ENCODE data around the gene GRM2.

The GRM2 gene

DNA sequence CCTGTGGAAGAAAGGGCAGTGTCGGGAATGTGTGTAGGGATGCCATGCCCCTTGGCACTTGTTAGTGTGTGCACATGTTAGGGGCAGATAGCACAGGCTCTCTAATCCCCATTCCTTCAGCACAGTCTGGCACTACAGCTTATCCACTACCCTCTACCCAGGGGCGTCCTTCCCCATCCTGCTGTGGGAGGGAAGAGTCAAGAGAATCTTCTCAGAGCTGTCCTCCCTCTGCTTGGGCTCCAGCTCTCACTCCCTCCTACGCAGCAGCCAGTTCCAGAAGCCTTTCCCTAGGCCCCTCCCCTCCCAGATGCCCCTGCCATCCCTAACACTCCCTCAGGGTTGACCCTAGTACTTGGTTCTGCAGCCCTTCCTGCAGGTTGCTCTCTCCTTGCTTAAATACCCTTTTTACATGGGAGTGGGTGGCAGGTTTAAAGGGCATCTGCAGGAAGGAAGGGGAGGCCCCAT lies 815 bp upstream of the GRM2 start:
- no peak for DNase-seq

DNA sequence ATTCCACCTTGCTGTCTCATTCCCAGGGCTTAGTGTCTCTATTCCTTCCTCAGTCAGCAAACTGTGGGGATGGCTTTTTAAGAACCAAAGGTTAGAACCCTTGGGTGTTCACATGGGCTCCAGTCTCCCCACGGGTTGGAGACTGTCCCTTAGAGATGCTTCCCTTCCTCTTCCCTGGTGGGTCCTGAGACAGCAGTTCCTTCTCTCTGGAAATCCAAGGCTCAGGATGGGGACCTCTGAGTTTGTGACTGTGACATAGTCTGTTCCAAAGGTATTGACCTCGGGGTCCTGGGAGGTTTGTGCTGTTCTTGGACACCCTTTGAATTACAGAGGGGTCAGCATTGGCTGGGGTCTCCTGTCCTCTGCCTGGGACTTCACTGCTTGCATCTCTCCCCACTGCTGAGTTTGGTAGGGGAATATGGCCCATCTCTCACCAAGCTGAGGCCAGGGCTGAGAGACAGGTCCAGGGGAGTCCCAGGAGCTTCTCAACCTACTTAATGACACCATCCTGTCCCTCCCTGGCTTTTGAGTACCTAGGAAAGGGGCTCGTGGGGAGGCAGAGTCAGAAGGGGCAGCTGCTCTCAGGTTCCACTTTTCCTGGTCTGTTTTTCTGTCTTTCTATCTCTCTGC lies 1.5 kb downstream of the GRM2 start:
- no peak for DNase-seq

DNA sequence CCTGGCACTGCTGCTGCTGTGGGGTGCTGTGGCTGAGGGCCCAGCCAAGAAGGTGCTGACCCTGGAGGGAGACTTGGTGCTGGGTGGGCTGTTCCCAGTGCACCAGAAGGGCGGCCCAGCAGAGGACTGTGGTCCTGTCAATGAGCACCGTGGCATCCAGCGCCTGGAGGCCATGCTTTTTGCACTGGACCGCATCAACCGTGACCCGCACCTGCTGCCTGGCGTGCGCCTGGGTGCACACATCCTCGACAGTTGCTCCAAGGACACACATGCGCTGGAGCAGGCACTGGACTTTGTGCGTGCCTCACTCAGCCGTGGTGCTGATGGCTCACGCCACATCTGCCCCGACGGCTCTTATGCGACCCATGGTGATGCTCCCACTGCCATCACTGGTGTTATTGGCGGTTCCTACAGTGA lies 2.1 kb downstream of the GRM2 start:
- no peak for DNase-seq

DNA sequence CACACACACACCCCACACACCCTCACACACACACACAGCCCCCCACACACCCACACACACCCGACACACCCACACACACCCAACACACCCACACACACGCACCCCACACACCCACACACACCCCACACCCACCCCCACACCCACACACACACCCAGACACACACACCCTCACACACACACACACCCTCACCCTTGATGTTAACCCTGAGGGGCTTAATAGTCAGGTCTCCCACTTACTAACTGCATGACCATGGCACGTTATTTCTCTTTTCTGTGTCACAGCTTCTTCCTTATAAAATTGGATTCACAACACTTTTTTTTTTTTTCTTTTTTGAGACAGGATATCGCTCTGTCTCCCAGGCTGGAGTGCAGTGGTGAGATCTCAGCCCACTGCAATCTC lies 2.8 kb downstream of the GRM2 start:
- DNase-seq: no peak

DNA sequence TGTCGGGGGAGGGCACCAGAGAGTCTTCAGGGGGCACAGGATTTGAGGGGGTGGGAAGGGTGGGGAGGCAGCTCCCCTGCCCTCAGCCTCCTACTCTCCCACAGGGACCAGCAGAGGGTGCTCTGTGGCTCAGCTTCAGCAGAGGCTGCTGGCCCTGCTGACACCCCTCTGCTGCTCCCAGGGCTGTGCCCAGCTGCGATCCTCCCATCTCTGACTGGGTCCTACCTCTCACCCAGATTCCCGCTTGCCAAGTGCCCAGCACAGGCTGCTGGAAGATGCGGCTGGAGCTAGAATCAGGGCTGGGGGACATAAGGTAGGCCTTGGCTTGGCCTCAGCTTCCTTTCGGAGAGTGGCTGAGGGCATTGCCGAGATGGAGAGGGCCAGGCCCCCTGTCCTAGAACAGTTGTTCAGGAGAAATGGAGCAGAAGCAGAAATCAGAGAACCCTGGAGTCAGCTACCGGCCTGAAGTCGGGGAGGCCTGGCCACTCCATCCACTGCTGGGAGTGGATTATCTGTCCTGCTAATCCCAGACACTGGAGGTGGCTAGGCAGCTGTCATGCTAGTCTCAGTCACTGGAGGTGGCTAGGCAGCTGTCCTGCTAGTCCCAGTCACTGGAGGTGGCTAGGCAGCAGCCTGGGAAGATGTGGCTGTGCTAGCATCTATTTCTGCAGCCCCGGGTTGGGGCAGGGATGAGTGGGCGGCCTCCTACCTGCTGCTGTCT lies 3.9 kb downstream of the GRM2 start:
- DNase-seq: no peak

DNA sequence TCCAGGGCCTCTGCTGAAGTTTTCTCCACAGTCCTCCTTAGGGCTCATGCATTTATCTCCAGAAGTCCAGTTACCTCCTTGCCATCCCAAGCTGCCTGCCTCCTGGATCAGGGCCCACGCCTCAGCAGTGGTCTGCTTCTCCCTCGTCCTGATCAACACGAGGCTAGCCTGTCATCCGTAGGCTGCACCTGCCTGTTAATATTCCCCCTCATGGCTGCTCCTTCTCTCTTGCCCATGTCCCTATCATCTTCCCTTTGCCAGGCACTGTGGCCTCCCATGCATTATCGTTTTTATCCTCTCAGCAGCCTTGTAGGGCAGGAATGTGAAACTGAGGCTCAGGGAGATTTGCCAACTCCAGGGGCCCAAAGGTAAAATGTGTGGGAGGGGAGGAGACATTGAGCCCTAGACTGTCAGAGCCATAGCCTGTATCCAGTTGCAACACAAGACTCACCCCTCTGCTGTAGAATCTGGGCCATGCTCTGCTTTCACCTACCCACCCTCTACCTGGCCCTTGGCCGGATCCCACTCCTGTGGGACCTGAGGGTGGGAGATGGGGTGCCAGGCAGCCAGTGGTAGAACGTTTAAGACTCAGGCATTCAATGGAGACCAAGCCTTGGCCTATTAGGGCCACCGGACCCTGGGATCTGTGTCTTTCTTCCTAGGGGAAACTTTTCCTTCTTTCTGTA lies 4.6 kb downstream of the GRM2 start:
- DNase-seq: no peak

DNA sequence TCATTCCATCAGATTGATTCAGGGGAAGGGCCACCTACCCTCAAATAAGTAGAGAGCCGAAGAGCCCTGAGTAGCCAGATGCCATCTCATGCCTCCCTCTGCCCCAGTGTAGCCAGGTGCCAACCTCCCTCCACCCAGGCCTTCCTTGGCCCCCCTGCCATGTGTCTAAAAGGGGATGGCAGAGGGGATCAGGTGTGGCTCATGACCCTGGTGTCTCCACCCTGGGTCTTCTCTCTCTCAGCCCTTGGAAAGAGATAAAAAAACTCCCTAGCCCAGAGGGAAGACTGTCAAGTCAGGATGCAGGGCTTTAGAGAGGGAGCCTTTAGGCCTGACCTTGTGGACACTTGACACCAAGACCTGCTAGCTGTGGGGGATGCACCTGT lies 5.2 kb downstream of the GRM2 start:
- no peak for DNase-seq

DNA sequence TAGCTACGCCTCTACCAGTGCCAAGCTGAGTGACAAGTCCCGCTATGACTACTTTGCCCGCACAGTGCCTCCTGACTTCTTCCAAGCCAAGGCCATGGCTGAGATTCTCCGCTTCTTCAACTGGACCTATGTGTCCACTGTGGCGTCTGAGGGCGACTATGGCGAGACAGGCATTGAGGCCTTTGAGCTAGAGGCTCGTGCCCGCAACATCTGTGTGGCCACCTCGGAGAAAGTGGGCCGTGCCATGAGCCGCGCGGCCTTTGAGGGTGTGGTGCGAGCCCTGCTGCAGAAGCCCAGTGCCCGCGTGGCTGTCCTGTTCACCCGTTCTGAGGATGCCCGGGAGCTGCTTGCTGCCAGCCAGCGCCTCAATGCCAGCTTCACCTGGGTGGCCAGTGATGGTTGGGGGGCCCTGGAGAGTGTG lies 5.7 kb downstream of the GRM2 start:
- no peak for DNase-seq

DNA sequence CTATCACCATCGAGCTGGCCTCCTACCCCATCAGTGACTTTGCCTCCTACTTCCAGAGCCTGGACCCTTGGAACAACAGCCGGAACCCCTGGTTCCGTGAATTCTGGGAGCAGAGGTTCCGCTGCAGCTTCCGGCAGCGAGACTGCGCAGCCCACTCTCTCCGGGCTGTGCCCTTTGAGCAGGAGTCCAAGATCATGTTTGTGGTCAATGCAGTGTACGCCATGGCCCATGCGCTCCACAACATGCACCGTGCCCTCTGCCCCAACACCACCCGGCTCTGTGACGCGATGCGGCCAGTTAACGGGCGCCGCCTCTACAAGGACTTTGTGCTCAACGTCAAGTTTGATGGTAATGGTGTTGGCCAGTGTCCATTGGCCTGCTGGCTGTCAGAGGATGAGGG lies 6.1 kb downstream of the GRM2 start:
- DNase-seq: no peak

DNA sequence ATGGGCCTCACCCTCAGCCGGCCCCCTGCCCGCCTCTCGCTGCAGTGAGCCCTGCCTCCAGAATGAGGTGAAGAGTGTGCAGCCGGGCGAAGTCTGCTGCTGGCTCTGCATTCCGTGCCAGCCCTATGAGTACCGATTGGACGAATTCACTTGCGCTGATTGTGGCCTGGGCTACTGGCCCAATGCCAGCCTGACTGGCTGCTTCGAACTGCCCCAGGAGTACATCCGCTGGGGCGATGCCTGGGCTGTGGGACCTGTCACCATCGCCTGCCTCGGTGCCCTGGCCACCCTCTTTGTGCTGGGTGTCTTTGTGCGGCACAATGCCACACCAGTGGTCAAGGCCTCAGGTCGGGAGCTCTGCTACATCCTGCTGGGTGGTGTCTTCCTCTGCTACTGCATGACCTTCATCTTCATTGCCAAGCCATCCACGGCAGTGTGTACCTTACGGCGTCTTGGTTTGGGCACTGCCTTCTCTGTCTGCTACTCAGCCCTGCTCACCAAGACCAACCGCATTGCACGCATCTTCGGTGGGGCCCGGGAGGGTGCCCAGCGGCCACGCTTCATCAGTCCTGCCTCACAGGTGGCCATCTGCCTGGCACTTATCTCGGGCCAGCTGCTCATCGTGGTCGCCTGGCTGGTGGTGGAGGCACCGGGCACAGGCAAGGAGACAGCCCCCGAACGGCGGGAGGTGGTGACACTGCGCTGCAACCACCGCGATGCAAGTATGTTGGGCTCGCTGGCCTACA lies 8.5 kb downstream of the GRM2 start:
- DNase-seq: no peak

DNA sequence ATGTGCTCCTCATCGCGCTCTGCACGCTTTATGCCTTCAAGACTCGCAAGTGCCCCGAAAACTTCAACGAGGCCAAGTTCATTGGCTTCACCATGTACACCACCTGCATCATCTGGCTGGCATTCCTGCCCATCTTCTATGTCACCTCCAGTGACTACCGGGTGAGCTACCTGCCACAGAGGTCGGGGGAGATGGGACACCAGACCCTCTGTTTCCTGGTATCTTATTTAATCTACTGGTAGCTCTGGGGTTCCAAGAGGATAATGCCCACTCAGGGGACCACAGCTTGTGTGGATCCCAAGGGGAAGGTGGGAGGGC lies 9.1 kb downstream of the GRM2 start:
- DNase-seq: no peak

DNA sequence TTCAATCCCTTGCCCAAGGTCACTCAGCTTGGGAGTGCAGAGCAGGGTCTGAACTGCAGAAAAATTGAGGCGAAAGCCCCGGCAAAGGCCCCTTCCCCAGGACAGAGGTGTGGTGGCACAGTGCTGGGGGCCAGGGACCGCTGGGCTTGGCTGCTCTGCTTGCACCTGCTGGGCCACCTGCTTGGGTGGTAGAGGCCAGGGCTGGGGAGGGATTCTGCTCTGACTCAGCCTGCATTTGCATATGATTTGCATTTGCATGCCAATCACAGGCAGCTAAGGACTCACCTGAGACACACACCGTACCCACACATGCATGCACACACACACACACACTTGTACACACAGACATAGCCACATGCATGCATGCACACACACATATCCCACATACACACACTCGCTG lies 9.9 kb downstream of the GRM2 start:
- no peak for DNase-seq

DNA sequence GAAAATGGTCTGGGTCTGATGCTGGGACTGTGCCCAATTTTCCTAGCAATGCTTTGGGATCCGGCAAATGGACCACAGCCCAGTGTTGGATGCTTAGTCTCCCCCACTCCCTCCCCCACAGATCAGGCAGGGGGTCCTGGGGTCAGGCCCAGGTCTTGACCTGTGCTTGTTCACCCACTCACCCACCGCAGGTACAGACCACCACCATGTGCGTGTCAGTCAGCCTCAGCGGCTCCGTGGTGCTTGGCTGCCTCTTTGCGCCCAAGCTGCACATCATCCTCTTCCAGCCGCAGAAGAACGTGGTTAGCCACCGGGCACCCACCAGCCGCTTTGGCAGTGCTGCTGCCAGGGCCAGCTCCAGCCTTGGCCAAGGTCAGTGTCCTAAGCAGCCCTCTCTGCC lies 10.6 kb downstream of the GRM2 start:
- DNase-seq: no peak

DNA sequence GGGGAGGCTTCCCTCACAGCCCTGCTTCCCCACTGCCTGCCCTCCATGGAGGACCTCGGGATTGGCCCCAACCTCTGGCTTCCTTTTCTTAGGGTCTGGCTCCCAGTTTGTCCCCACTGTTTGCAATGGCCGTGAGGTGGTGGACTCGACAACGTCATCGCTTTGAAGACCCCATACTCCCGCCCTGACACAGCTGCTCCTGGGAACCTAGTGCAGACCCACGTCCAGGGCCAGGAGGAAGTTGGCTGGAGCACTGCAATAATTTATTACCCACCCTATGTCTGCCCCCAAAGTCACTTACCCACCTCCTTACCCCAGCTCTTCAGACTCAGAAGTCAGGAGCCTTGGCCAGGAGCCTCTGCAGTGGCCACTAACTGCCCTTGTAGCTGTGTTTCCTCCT lies 11.1 kb downstream of the GRM2 start:
- DNase-seq: no peak

DNA sequence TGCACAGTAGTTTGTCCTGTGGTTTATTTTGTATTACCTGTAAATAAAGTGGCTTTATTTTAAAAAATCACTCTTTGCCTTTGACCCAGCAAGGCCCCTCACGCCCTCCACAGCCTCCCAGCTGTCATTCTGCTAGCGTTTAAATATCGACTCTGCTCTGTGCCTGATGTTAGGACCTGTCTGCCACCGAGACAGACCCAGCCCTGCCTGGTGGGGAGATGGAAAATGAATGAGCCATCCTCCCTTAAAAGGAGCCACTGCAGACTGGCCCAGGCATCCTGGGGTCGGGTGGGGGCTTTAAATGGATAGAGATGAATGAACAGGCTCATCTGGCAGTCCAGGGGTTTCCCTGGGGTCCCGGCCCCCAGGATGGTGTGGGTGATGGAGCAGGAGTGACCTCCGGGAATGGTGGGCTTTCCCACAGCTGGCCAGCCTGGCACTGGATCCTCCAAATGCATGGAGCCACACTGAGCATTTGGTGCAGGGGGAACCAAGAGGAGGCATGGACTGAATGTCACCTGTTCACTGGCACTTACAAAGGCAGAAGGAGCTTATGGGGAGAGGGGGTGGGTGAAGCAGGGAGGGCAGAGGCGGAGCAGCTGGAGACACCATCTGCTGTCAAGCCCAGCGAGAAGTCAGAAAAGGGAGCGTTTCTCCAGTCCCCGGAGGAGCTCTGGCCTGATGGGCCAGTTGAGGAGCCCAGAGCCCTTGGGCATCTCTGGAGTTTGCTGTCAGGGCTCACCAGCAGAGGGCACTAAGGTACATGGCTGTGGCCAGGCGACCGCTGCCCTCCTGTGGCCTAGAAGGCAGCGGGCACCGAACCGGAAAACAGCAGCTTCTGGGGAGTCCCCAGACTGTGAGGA lies 11.9 kb downstream of the GRM2 start:
- no peak for DNase-seq

DNA sequence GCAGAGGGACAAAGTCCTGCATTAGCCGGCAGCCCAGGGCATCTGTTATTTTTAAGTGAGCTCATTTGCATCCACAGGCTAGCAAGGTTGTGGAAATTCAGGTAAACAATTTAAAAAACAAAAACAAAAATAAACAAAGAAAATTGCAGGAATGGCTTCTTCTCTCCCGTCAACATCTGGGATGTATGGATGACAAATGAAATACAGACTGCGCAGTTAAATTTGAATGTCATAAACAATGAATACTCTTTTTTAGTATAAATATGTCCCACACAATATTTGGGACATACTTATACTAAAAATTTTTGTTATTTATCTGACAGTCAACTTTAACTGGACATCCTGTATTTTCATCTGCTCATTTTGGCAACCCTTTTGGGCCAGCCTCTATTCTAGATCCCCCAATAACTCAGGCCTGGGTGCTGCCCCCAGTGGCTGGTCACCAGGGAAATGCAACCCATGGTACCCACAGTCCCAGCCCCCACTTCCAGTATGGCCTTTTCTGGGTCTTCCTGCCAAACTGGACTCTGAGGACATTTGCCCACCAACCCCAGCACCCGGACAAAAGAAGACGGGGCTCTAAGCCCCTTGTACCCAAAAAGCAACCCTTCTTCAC lies 12.7 kb downstream of the GRM2 start:
- DNase-seq: no peak

DNA sequence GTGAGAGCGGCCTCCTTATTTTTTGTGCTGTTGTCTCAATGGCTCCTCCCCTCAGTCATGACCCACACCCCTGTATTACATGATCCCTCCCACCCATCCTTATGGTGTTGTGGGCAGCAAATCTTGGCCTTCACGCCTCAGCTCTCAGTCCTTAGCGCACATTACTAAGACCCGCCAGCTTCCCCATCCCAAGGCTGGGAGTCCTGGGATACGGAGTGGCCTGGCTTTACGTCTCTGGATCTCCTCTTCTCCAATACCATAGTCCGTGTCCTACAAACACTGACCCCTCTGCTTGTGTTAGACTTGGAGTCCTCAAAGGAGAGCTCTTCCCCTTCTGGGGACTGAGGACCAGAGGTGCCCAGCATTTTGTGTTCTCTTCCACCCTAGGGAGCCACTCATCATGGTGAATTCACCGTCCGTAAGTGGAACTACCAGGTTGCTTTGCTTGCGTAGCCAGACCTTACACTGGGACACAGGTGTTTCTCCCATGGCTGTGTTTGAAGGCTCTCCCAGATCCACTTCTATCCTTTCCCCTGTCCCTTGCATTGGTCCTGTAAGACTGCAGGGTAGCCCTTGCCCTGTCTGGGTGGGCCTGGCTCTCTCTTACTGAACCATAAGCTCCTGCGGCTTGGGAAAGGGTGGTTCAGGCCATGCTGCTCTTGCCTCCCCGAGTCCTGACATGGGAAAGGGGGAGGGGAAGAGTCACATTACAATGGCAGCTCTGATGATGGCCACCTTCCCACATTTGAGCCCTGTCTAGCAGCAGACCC lies 13.6 kb downstream of the GRM2 start:
- no peak for DNase-seq

DNA sequence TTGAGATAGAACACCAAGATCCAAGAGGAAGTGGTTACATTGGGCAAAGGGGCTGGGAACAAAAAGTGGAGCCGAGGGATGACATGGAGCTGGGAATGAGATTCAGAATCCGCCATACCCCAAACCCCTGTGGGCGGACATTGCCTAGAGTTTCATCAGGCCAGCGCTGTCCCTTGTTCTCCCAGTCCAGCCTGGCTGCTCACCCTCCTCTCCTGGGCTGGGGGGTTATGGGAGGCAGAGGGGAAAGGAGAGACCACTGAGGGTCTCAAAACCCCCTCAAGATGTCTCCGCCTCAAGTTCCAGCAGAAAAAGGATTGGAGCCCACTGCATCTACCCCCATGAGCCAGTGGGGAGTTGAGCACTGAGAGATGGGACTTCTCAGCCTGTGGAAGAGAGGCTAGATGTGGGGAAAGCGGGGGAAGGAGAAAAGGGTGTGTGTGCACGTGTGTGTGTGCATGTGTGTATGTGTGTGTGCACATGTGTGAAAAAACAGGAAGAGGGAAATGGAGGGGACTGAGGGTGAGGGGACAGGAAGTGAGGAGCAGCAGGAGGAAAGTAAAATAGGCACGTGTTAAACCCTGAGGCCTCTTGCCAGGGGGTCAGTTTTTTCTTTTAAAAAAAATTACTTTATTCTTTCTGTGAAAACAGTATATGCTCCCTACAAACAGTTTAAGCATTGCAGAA lies 14.3 kb downstream of the GRM2 start:
- no peak for DNase-seq

DNA sequence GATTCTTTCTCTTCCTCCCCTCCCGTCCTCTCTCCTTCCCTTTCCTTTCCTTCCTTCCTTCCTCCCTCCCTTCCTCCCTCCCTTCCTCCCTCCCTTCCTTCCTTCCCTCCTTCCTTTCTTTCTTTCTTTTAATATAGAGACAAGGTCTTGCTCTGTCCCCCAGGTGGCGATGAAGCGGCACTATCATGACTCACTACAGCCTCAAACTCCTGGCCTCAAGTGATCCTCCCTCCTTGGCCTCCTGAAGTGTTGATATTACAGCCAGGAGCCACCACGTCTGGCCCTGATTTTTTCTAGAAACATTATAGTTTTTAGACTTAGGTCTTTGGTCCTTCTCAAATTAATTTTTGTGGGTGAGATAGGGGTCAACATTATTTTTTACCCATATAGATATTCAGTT lies 15.5 kb downstream of the GRM2 start:
- DNase-seq: no peak

DNA sequence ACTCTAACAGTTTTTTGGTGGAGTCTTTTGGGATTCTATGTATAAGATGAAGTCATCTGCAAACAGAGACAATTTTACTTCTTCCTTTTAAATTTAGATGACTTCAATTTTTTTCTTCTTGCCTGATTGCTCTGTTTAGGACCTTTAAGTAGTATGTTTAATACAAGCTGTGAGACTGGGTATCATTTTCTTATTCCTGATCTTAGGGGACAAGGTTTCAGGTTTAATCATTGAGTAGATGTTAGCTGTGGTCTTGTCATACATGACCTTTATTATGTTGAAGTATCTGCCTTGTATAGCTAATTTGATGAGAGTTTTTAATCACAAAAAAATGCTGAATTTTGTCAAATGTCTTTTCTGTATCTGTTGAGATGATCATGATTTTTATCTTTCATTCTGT lies 20.6 kb downstream of the GRM2 start:
- no peak for DNase-seq

Data from activated T-cell treated with anti-CD3 and anti-CD28 coated beads for 4 hours (primary cell).